Activated CD4-positive, alpha-beta memory T cell treated with anti-CD3 and anti-CD28 coated beads for 36 hours (primary cell): ENCODE results near the gene GPR137B. TPM values are rescaled to one million over a fixed set of nuclear protein-coding genes. Genes with fewer than 3 reads are reported as not detected.

ENCODE experiments used
- CTCF ChIA-PET: fragments of 350-600 bp; sonication (Branson Sonifier 250); formaldehyde crosslinking; loops from one replicate; lab custom pipeline; 2021; ENCODE audit warnings: antibody characterized with exemption, inconsistent platforms; lab: Charles Lee
- POLR2A ChIA-PET: fragments of 350-600 bp; sonication (Branson Sonifier 250); formaldehyde crosslinking; loops from one replicate; lab custom pipeline; 2021; ENCODE audit warnings: antibody characterized with exemption; lab: Charles Lee
- DNase-seq: peaks from one replicate; pipeline ENCODE4 v3.0.0-alpha.2; 2020
- H3K27ac Mint-ChIP-seq: one replicate; pipeline ENCODE4 v1.8.0; 2021; ENCODE audit warnings: mixed read lengths
- H3K27me3 Mint-ChIP-seq: one replicate; pipeline ENCODE4 v1.8.0; 2021; ENCODE audit warnings: mixed read lengths
- H3K36me3 Mint-ChIP-seq: one replicate; pipeline ENCODE4 v1.8.0; 2021; ENCODE audit warnings: mixed read lengths
- H3K4me1 Mint-ChIP-seq: one replicate; pipeline ENCODE4 v1.8.0; 2021; ENCODE audit warnings: low read depth, mixed read lengths
- H3K4me3 Mint-ChIP-seq: one replicate; pipeline ENCODE4 v1.8.0; 2021; ENCODE audit warnings: mild to moderate bottlenecking, mixed read lengths
- H3K9me3 Mint-ChIP-seq: one replicate; pipeline ENCODE4 v1.8.0; 2021; ENCODE audit warnings: mixed read lengths
- intact Hi-C: fragments of 100-400 bp; cut with micrococcal nuclease; formaldehyde crosslinking; loops from one replicate; pipeline ENCODE4 v1.15.1; 2023
- total RNA-seq, 2 experiments: library from RNA; stranded (reverse); gene quantifications; one replicate each; pipeline ENCODE4 v1.2.3, GENCODE V29; 2021

The GPR137B gene
- total RNA-seq, 2 experiments from 2014 or later, result 5.6 TPM

DNA sequence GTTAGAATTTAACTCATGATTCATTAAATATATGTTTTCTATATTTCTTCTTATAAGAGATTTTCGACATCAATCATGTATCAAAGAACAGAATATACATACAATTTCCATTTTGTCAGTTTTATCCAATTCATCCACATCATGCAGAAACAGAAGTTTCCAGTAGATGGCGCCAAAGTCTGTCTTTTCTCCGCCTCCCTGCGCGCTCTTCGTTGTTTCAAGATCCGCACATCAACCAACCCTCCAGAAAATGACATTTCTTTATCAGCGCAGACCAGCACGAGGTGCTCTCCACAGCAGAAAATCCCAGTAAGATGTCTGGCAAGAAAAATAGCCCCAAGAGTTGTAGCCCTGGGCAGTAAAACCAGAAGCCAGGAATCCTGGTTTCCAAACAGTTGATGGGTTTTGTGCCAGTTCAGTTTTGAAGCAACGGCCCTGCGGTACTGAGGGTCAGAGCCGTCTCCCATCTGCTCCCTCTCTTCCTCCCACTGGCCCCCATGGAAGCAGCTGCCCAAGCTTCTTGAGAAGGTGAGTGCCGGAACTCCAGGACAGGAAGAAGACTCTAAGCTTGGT is 38.6 kb upstream of the GPR137B start:
- intact Hi-C loops, result loop anchor here (1.0 to 10.0 kb wide), 5 partner anchors 387 to 1459 kb away; partner anchors contain the start of gene HEATR1
- CTCF ChIA-PET, result interaction anchor here (0.9 to 2.5 kb wide), 9 partner anchors 11 to 1458 kb away, joined by 3 to 17 read pairs (median 3); partner anchors contain the start of gene ERO1B
- H3K27ac Mint-ChIP-seq, result no peak overlapping the region
- POLR2A ChIA-PET, result no interaction called here
- H3K27me3 Mint-ChIP-seq, result no peaks in the 10 kb centered on the region
- DNase-seq, result peak; percentile 69
- no peak overlapping the region for H3K4me3 Mint-ChIP-seq
- H3K9me3 Mint-ChIP-seq, result no peaks in the 10 kb centered on the region
- no peaks in the 10 kb centered on the region for H3K36me3 Mint-ChIP-seq
- H3K4me1 Mint-ChIP-seq, result peaks cover 5% of the 10 kb centered on the region

DNA sequence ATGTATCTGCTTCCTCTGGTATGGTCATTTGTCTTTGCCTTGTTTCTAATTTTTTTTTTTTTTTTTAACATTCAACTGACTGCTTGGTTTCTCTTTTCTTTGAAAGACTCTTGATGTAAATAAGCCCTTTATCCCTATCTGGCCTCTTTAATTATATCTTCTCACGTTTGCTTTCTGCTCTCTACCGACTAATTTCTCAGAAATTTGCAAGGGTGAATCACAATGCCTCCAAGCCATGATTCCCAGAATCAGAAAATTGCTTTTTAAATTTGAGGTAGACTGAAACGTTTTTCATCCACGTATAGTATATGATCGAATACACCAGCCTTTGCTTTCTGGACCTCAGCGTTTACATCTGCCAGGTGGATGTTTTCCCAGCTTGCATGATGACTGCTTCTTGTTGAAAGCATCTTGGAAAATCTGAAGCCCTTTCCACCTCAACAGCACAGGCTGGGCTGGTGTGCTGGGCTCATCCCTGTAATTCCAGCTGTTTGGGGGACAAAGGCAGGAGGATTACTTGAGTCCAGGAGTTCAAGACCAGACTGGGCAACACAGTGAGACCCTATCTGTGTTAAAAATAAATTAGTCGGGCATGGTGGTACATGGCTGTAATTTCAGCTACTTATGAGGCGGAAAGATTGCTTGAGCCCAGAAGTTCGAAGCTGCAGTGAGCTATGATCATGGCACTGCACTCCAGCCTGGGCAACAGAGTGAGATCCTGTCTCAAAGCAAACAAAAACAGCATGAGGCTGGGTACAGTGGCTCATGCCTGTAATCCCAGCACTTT is 35.0 kb upstream of the GPR137B start:
- POLR2A ChIA-PET, result no interaction called here

DNA sequence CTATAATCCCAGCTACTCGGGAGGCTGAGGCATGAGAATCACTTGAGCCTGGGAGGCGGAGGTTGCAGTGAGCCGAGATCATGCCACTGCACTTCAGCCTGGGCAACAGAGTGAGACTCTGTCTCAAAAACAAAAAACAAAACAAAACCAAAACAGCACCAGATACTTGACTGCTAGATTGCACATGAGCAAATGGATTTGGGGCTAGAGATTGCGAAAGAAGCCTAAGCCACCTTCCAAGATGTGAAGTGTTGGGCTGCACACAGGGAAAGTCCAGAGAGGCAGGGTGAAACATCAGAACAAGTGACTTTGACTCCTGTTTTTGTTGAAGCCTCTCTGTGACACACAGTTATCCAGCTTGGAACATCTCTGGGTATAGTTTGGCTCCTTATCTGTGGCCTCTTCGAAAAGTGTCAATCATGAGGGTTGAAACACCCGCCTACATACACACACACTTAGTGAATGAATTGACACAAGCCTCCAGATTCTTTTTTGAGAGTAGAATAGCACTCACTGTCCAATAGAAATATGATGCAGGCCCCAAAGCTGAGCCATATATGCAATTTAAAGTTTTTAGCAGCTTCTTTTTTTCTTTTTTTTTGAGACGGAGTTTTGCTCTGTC is 34.2 kb upstream of the GPR137B start:
- intact Hi-C loops, result loop anchor here (5.0 to 10.0 kb wide), 5 partner anchors 34 to 1277 kb away; partner anchors contain the start of genes ERO1B, GPR137B and HEATR1
- Mint-ChIP-seq H3K4me1 (peaks cover 5% of the 10 kb centered on the region), H3K9me3 (no peaks in the 10 kb centered on the region), H3K27me3 (no peaks in the 10 kb centered on the region), H3K36me3 (no peaks in the 10 kb centered on the region), H3K4me3 (no peak overlapping the region), H3K27ac (no peak overlapping the region)
- ChIA-PET POLR2A (no interaction called here), CTCF (interaction anchor here (0.7 to 1.9 kb wide), 10 partner anchors 365 to 761 kb away, joined by 3 to 6 read pairs (median 4); partner anchors contain the start of gene HEATR1)
- no peak for DNase-seq

More for the DNA sequence above, 35.0 kb upstream of the GPR137B start:
- Mint-ChIP-seq H3K9me3 (no peaks in the 10 kb centered on the region), H3K27ac (no peak overlapping the region), H3K4me1 (peaks cover 5% of the 10 kb centered on the region), H3K27me3 (no peaks in the 10 kb centered on the region), H3K36me3 (no peaks in the 10 kb centered on the region), H3K4me3 (no peak overlapping the region)
- intact Hi-C loops, result loop anchor here (5.0 to 10.0 kb wide), 5 partner anchors 35 to 1277 kb away; partner anchors contain the start of genes ERO1B, GPR137B and HEATR1
- no peak for DNase-seq
- CTCF ChIA-PET, result interaction anchor here (0.8 to 2.0 kb wide), 8 partner anchors 206 to 762 kb away, joined by 3 to 5 read pairs (median 4); partner anchors contain the start of gene HEATR1

DNA sequence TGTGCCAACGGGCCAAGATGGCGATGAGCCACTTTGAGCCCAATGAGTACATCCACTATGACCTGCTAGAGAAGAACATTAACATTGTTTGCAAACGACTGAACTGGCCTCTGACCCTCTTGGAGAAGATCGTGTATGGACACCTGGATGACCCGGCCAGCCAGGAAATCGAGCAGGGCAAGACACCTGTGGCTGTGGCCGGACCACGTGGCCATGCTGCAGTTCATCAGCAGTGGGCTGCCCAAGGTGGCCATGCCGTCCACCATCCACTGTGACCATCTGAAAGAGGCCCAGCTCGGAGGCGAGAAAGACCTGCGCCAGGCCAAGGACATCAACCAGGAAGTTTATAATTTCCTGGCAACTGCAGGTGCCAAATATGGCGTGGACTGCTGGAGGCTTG is 32.2 kb upstream of the GPR137B start:
- Mint-ChIP-seq H3K4me3 (no peak overlapping the region), H3K27ac (no peak overlapping the region), H3K9me3 (no peaks in the 10 kb centered on the region), H3K4me1 (peaks cover 3% of the 10 kb centered on the region), H3K36me3 (no peaks in the 10 kb centered on the region), H3K27me3 (no peaks in the 10 kb centered on the region)
- intact Hi-C loops, result no loop called here
- ChIA-PET CTCF (interaction anchor here (1.3 to 2.0 kb wide), 3 partner anchors 27 to 382 kb away, joined by 3 to 7 read pairs (median 5); no protein-coding TSS in a partner anchor), POLR2A (no interaction called here)
- DNase-seq, result no peak

DNA sequence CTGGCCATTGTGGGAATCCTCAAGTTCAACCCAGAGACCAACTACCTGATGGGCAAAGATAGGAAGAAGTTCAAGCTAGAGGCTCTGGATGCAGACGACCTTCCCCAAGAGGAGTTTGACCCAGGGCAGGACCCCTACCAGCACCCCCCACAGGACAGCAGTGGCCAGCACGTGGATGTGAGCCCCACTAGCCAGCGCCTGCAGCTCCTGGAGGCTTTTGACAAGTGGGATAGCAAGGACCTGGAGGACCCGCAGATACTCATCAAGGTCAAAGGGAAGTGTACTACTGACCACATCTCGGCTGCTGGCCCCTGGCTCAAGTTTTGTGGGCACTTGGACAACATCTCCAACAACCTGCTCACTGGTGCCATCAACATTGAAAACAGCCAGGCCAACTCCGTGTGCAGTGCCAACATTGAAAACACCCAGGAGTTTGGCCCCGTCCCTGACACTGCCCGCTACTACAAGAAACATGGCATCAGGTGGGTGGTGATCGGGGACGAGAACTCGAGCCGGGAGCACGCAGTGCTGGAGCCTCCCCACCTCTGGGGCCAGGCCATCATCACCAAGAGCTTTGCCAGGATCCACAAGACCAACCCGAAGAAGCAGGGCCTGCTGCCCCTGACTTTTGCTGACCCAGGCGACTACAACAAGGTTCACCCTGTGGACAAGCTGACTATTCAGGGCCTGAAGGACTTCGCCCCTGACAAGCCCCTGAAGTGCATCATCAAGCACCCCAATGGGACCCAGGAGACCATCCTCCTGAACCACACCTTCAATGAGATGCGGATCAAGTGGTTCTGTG is 30.6 kb upstream of the GPR137B start:
- H3K9me3 Mint-ChIP-seq, result no peaks in the 10 kb centered on the region
- peaks cover 3% of the 10 kb centered on the region for H3K4me1 Mint-ChIP-seq
- ChIA-PET POLR2A (no interaction called here), CTCF (interaction anchor here (0.8 to 1.2 kb wide), 3 partner anchors 10 to 379 kb away, joined by 3 to 5 read pairs (median 3); no protein-coding TSS in a partner anchor)
- H3K4me3 Mint-ChIP-seq, result no peak overlapping the region
- H3K27ac Mint-ChIP-seq, result no peak overlapping the region
- H3K27me3 Mint-ChIP-seq, result no peaks in the 10 kb centered on the region
- intact Hi-C loops, result no loop called here
- DNase-seq, result no peak
- no peaks in the 10 kb centered on the region for H3K36me3 Mint-ChIP-seq

DNA sequence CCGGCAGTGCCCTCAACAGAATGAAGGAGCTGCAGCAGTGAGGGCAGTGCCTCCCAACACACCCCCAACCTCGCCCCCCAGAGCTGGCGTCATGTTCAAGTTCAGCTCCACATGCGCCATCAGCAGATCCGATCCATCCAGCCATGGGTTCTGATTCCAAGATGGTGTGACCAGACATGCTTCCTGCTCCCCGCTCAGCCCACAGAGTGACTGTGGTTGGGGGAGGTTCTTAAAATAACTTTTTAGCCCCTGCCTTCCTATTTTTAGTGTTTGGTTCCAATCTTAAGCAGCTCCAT is 30.1 kb upstream of the GPR137B start:
- H3K36me3 Mint-ChIP-seq, result no peaks in the 10 kb centered on the region
- no peak overlapping the region for H3K4me3 Mint-ChIP-seq
- no peak for DNase-seq
- H3K27me3 Mint-ChIP-seq, result no peaks in the 10 kb centered on the region
- intact Hi-C loops, result no loop called here
- no peak overlapping the region for H3K27ac Mint-ChIP-seq
- H3K9me3 Mint-ChIP-seq, result no peaks in the 10 kb centered on the region
- ChIA-PET CTCF (interaction anchor here (0.8 to 1.1 kb wide), 2 partner anchors 9 to 378 kb away, joined by 3 to 5 read pairs; no protein-coding TSS in a partner anchor), POLR2A (no interaction called here)
- no peaks in the 10 kb centered on the region for H3K4me1 Mint-ChIP-seq

DNA sequence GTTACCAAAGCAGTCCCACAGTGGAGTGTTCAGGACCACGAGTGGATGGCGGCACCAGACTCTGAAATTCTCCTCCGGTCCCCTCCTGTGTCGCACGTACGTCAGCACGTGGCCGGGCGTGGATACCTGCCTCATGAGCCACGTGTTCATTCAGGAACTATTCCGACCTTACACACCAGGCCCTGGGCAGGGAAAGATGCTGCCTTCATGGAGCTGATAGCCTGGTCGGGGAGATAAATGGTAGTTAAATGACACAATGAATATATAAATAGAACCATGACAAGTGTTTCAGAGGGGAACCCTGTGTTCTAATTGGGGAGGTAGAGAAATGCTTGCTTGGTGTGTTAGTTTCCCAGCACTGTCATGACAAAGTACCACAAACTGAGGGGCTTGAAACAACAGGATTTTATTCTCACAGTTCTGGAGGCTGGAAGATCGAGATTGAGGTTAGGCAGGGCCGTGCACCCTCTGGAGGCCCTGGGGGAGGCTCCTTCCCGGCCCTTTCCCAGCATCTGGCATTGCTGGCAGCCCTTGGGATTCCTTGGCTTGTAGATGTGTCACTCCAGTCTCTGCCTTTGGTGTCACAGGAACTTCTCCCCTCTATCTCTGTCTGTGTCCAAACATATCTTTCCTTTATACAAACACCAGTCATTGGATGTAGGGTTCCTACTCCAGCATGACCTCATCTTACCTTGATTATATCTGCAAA is 28.9 kb upstream of the GPR137B start:
- H3K27ac Mint-ChIP-seq, result no peak overlapping the region
- H3K4me3 Mint-ChIP-seq, result no peak overlapping the region
- no peaks in the 10 kb centered on the region for H3K4me1 Mint-ChIP-seq
- no peak for DNase-seq
- POLR2A ChIA-PET, result no interaction called here
- H3K27me3 Mint-ChIP-seq, result no peaks in the 10 kb centered on the region
- H3K9me3 Mint-ChIP-seq, result no peaks in the 10 kb centered on the region
- CTCF ChIA-PET, result interaction anchor here (1.6 kb wide), 1 partner anchor 9 kb away, joined by 3 read pairs; no protein-coding TSS in a partner anchor
- no peaks in the 10 kb centered on the region for H3K36me3 Mint-ChIP-seq
- intact Hi-C loops, result no loop called here

DNA sequence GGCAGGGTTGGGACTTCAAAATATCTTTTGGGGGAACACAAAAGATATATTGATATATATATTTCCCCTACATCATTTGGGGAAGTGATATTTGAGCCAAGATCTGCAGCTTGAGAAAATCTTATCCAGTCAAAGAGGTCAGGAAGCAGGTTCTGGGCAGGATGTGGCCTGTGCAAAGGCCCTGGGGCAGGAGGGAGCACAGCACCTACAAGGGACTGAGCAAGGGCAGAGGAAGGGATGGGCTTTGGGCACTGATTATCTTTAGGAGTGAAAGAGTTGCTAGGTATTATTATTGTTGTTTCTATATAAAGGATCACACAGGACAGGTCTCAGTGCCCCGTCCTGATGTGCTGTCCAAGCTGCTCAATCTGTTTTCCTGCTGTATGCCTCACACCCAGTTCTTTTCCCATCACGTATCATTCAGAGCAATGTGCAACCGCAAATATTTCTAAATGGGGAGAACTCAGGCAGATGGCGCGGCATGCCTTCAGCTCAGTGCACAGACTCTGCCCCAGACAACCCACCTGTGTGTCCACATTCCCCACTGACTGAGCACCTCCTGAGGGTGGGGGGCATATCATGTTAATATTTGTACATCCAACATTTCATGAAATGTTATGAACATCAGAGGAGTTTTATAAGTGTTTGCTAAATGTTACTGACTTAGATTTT is 28.1 kb upstream of the GPR137B start:
- Mint-ChIP-seq H3K4me1 (no peaks in the 10 kb centered on the region), H3K9me3 (no peaks in the 10 kb centered on the region), H3K4me3 (no peak overlapping the region), H3K27ac (no peak overlapping the region), H3K36me3 (no peaks in the 10 kb centered on the region), H3K27me3 (no peaks in the 10 kb centered on the region)
- intact Hi-C loops, result no loop called here
- ChIA-PET CTCF (interaction anchor here (1.6 kb wide), 1 partner anchor 10 kb away, joined by 3 read pairs; no protein-coding TSS in a partner anchor), POLR2A (no interaction called here)
- DNase-seq, result no peak

DNA sequence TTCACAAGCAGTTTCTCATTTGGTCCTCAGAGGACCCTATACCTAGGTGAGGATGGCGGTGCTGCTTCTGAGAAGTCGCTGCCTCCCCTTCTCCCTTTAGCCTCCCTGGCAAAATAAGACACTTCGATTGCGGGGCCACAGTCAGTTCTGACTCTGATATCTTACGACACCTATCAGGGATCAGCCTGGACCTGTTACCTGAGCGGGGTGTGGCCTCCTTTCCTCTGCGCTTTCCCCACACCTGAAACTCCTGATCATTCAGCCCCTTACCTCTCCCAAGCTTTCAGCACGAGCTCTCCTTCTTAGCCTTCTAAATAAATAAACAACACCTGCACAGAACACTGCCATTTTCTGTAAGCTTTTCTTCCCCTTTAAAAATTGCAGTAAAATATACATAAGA is 24.6 kb upstream of the GPR137B start:
- intact Hi-C loops, result no loop called here
- ChIA-PET CTCF (no interaction called here), POLR2A (no interaction called here)
- no peak overlapping the region for H3K27ac Mint-ChIP-seq
- no peaks in the 10 kb centered on the region for H3K36me3 Mint-ChIP-seq
- H3K4me3 Mint-ChIP-seq, result no peak overlapping the region
- H3K9me3 Mint-ChIP-seq, result no peaks in the 10 kb centered on the region
- DNase-seq, result no peak
- no peaks in the 10 kb centered on the region for H3K27me3 Mint-ChIP-seq
- peaks cover 26% of the 10 kb centered on the region for H3K4me1 Mint-ChIP-seq

DNA sequence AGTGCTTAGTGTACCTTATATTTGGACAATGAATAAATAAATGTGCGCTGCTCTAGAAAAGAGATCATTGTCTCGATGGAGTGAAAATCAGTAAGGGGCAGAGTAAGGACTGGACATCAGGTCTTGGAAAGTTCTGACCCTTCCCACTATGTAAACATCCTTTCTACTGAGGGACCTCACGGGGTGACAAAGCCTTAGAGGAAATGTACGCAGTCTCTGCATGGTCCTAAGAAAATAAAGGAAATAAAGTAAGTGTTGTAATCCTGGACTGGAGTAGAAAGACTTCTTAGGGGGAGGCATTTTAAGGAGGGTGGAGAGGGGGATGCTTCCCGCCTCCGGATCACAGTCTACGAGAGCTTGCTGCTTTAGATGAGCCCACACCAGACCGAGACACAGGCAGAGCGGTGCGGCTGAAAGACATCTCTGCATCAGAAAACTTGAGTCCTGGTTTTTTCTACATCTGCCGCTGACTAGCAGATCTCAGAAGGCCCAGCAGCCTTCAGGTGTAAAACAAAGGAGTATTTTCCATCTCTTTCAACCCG is 22.3 kb upstream of the GPR137B start:
- POLR2A ChIA-PET, result no interaction called here
- CTCF ChIA-PET, result no interaction called here
- H3K9me3 Mint-ChIP-seq, result no peaks in the 10 kb centered on the region
- peaks cover 7% of the 10 kb centered on the region for H3K27me3 Mint-ChIP-seq
- H3K27ac Mint-ChIP-seq, result no peak overlapping the region
- no peak for DNase-seq
- intact Hi-C loops, result loop anchor here (1.0 to 5.0 kb wide), 3 partner anchors 37 to 388 kb away; no protein-coding TSS in a partner anchor
- H3K4me1 Mint-ChIP-seq, result peaks cover 26% of the 10 kb centered on the region
- H3K36me3 Mint-ChIP-seq, result no peaks in the 10 kb centered on the region
- H3K4me3 Mint-ChIP-seq, result no peak overlapping the region
